Inflammatory macrophage treated with lipopolysaccharide for 4 hours (primary cell): ENCODE measurements around the gene TMEM203.
"Not testable (repeated sequence)": the region's sequence is repeated elsewhere in the genome, so short reads cannot be mapped to it uniquely, and the experiment has no call there.

Source experiments
- DNase-seq: peaks from one replicate; pipeline ENCODE4 v3.0.0-alpha.2; 2020

TMEM203 gene

DNA sequence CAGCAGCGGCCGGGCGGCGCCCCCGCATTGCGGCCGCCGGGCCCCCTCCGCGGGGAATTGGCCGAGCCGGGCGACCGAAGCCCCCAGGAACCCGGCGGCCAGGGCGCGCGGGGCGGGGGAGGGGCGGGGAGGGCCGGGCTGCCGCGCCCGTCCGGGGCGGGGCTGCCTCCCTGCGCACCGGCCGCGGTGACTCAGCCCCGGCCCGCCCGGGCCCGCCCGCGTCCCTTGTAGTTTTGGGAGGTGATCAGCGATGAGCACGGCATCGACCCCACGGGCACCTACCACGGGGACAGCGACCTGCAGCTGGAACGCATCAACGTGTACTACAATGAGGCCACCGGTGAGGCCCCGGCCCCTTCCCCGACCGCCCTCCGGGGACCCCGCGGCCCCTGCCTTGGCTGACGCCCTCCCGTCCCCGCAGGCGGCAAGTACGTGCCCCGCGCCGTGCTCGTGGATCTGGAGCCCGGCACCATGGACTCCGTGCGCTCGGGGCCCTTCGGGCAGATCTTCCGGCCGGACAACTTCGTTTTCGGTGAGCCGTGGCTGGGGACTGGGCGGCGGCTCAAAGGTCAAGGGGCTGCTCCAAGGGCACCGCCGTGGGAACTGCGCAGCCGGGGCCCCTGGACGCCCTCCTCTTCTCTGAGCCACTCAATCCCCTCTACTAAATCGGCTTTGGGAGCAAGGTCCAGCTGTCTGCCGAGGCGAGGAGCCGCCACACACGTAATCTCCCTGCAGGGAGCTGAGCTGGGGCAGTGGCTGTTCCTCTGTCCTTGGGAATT lies 36.2 kb upstream of the TMEM203 start:
- peak; percentile 67 for DNase-seq

DNA sequence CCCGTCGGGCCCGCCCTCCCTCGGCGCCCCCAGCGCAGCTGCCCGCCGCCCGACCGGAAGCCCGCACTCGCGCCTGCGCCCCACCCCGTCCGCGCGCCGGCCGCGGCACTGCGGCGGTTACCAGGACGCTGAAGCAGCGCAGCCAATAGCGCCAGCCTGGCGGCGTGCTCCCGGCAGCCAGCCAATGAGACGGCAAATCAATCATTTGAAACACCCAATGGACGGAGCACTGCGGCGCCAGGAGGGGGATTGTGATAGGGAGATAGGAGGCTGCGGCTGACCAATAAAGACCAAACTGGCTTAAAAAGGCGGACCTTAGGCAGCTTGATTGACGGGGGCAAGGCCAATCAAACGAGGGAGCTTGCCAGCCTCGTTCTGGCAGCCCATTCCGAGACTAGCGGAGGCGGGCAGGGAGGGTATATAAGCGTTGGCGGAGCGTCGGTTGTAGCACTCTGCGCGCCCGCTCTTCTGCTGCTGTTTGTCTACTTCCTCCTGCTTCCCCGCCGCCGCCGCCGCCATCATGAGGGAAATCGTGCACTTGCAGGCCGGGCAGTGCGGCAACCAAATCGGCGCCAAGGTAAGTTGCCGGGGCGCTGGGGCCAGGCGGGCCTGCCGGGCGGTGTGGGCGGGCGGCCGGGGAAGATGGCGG lies 35.5 kb upstream of the TMEM203 start, which contains the start of gene TUBB4B:
Gene TUBB4B (plus strand): TSS at position 447 of the 649 bp plus-strand sequence. CDS start 74 bp downstream, at position 521.
- peak; percentile 100 for DNase-seq

DNA sequence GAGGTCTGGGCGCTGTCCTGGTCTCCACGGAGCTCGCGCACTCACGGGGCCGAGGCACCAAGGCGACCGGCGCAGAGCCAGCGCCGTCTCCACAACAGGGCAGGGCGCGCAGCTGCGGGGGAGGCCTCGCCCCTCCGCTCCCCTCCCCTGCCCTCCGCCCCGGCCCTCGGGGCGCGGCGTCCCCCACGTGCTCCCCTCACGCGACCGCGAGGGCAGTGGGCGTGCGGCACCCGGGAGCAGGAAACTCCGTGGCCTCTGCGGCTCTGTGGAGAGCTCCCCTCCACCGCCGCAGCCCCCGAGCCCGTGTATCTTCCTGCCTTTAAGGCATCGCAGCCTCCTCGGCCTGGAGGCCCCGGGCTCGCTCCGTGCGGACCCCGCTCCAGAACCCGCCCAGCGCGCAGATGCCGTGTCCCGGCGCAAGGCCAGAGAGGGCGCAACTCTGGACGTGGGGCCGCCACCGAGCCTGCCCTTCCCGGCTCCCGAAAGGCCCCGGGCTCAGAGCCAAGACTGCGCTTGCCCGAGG lies 34.9 kb upstream of the TMEM203 start:
- peak; percentile 54 for DNase-seq

DNA sequence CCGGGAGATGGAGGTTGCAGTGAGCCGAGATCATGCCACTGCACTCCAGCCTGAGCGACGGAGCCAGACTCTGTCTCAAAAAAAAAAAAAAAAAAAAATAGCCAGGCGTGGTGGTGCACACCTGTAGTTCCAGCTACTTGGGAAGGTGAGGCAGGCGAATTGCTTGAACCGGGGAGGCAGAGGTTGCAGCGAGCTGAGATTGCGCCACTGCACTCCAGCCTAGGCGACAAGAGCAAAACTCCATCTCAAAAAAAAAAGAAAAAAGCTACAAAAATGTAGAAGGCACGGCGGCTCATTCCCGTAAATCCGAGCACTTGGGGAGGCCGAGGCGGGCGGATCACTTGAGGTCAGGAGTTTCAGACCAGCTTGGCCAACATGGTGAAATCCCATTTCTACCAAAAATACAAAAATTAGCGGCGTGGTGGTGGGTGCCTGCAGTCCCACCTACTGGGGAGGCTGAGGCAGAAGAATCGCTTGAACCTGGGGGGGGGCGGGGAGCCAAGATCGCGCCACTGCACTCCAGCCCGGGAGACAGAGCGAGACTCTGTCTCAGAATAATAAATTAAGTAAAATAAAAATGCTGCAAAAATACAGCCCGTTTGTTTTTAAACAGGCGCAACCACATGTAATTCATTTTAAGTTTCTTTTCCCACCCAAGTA lies 34.2 kb upstream of the TMEM203 start:
- not testable (repeated sequence) for DNase-seq

DNA sequence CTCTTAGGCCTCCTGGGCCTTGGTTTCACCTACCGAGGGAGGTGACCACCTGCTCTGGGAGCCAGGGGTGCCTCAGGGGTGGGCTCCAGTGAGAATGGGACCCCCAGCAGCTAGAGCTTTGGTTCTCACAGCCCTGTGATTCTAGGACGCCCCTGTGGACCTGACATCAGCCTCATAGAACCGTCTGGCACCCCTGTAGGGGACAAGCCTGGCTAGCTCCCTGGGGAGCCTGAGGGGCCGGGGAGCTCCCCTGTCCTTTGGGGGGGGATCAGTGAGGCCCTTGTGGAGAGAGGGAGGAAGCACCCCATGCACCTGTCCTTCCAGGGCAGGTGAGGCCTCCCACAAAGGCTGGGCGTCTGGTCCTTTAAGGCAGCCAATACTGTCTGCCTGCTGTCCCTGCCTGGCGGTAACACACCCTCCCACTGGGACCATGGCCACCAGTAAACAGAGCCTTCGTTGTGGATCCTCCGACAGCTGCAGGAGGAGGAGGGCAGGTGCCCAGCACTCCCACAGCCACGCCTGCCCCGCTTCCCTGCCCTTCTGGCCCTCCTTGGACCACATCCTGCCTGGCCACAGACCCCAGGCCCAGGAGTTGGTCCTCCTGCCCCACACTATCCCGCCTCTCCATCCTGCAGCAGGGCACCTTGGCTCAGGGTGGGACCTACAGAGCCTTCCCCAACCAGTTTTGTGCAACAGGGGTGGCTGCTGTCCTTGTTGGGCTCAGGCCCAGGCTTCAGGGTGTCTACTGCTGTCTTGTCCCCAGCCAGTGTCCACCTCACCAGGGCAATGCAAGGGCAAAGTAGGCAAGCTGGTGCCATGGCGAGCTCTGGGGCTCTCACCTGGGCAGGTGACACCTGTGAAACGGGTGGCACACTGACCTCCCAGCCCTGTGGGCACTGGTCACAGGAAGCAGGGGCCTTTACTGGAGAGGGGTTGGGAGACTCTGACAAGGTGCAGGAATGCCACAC lies 32.6 kb upstream of the TMEM203 start:
- no peak for DNase-seq

DNA sequence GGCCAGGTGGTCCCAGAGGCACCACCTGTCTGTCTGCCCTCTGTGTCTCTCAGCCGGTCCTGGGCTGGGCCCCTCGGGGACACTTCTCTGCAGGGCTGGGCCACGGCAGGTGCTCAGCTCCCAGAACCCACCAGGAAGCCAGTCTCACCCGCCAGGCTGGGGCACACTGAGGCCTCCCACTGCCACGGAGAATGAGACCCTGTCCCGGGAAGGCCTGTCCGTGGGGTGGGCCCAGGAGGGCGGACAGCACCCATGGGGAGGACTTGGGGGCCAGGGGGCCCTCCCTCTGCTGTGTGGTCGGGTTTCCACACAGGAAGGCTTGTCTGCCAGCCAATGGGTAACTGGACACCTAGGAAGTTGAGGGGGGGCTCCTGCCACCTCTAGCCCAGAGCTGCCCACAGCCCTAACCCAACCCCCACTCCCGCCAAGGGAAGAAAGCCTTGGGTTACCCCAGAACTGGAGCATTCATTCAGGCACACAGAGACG lies 31.5 kb upstream of the TMEM203 start:
- no peak for DNase-seq

DNA sequence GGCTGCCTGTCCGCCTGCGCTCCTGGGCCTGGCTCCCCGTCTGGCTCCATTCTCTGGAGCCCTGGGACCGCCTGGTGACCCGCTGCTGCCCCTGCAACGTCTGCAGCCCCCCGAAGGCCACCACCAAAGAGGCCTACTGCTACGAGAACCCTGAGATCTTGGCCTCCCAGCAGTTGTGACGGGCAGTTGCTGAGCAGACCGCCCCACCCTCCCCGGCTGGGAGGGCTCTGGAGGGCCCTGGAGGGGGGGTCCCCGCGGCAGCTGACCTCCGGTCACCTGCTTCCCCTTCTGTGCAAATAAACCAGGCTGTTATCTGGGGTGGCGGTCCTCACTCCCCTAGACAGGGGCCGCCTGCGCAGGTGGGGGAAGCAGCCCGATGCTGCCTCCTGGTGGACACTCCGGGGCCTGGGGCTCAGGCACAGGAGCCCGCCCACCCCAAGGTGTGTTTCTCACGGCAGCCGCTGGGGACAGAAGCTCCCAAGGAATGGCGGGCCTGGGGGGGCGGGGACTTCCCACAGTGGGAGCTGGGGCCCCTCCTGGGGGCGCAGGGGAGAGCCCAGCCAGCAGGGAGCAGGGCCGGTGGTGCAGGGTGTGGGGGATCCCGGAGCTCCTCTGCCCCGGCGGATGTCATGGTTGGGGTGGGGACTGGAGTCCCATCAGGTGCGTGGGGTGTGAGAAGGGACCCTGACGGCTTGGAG lies 30.9 kb upstream of the TMEM203 start:
- peak; percentile 81 for DNase-seq

DNA sequence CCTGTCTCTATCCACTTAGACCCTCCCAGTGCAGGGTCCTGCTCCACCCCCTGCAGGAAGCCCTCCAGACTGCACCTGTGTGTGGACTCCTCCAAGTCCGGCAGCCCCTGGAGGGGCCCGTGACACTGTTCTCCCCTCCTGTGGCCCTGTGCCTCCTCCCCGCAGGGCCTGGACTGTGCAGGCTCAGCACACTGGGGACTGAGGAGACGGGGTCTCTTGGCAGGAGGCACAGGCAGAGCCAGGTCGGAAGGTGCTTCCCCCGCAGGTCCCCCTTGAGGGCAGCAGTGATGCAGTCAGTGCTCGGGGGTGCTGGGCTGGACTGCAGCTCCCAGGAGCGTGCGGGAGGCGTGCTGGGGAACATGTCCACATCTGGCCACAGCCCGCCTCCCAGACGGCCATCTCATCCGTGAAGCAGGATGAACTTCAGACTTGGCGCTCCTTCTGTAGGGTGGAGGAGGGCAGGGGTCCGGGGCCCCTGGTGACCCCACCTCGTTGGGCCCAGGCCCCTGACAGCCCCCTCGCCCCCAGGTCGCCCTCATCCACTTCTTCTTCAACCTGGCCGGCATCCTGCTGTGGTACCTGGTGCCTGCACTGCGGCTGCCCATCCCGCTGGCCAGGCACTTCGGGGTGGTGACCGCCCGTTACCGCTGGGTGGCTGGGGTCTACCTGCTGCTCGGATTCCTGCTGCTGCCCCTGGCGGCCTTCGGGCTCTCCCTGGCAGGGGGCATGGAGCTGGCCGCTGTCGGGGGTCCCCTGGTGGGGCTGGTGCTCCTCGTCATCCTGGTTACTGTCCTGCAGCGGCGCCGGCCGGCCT lies 30.2 kb upstream of the TMEM203 start:
- DNase-seq, result no peak

DNA sequence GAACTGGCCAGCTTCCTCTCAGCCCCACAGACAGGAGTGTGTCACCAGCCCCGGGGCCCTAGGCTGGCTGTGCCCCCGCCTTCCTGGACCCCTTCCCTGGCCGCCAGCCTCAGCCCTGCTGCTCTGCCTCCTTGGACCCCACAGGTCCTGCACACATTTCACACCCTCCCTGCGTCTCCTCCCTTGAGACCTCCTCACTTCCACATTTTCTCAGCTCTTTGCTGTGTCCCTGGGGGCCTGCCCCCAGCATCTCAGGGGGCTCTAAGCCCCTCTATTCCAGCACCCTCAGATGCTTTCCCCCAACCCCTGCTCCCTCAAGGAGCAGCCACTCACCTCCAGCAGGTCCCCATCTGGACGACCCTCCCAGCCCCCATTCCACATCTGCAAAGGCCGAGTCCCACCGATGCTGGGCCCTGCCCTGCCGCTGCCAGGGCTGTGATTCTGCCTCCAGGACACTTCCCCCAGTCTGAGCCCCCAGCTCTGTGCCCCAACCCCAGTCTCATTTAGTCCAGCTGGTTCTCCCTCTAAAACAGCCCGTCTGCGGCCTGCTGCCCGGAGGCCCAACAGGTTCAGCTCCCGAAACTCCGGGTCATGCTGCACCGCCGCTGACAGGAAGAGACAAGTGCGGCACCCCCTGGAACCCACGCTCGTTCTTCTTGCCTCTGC lies 29.4 kb upstream of the TMEM203 start:
- no peak for DNase-seq

DNA sequence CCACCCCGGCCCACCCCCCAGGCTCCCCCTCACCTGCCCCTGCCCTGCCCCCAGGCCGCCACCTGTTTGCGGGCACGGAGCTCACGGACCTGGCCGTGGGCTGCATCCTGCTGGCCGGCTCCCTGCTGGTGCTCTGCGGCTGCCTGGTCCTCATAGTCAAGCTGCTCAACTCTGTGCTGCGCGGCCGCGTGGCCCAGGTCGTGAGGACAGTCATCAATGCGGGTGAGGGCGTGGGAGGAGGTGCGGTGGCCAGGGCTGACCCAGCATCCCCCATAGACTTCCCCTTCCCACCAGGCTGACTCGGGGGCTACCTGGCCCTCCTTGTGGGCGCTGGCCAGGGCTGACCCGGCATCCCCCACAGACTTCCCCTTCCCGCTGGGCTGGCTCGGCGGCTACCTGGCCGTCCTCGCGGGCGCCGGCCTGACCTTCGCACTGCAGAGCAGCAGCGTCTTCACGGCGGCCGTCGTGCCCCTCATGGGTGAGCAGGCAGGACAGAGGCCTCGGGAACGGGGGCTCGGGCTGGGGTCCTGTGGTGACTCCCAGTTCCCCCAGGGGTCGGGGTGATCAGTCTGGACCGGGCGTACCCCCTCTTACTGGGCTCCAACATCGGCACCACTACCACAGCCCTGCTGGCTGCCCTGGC lies 28.7 kb upstream of the TMEM203 start:
- DNase-seq, result no peak

DNA sequence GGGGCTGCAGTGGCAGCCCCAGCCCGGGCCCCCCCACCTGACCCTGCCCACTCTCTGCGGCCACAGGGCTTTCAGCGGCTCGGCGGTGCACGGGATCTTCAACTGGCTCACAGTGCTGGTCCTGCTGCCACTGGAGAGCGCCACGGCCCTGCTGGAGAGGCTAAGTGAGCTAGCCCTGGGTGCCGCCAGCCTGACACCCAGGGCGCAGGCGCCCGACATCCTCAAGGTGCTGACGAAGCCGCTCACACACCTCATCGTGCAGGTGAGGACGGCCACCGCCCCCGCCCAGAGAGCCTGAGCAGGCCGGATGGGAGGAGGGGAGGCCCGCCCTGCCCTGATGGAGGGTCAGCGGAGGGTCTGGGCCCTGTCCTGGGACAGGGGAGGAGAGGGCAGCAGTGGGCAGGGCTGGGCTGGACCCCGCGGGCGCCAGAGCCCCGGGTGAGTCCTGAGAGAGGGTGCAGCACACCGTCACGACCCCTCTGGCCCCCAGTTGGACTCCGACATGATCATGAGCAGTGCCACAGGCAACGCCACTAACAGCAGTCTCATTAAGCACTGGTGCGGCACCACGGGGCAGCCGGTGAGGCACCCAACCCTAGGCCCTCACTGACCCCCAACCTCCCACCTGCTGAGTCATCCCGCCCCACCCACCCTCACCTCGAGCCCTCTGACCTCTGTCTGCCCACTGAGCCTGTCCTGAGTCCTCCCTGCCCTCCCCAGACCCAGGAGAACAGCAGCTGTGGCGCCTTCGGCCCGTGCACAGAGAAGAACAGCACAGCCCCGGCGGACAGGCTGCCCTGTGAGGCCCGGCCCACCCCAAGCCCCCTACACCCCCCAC lies 27.9 kb upstream of the TMEM203 start:
- no peak for DNase-seq

DNA sequence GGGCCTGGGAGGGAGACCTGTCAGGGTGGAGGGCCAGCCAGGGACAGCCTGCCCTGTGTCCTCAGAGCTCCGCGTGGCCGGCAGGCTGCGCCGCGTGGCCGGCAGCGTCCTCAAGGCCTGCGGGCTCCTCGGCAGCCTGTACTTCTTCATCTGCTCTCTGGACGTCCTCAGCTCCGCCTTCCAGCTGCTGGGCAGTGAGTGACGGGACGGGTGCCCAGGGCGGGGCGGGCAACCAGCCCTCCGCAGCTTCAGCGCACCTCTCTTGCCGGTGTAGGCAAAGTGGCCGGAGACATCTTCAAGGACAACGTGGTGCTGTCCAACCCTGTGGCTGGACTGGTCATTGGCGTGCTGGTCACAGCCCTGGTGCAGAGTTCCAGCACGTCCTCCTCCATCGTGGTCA lies 27.1 kb upstream of the TMEM203 start:
- DNase-seq, result no peak

DNA sequence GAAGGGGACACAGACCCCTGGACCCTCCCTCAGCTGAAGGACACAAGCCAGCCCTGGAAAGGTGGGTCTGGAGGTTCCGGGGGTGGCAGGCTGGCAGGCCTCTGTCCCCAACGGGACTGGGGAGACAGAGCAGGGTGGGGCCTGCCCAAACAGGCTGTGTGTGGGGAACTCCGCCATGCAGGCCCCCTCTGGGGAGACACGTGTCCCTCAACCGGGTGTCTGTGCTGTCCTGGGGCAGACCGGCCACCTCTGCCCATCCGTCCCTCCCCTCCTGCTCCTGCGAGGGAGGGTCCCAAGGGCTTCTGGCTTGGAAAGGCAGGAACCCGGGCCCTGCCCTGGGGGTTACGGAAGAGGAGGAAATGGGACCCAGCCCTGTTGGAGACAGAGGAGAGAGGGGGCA lies 26.7 kb upstream of the TMEM203 start:
- DNase-seq, result no peak

DNA sequence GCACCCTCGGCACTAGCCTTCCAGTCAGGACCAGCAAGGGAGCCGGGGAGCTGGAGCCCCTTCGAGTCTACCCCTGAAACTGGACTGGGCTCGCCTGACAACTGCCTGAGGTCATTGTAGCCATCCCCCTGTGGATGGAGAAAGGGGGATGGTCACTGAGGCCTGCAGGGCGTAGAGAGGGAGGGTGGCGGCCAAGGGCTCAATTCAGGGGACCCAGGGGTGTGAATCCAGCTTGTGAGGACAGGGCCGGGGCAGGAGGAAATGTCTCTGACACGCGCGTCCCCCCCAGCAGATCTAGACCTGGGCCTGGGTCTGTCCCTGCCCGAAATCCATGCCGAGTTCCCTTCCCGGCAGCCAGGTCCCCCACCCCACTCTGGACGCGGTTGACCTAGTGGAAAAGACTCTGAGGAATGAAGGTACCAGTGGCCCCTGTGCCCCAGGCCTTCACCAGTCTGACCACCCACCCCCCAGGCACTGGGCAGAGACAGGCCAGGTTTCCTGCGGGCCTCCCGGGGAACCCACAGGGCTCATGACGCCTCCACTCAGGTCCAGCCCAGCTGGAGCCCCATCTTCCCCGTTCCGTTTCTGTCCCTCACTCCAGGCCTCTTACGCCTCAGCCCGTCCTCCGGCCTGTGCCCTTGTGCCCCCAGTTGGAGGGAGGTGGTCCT lies 26.1 kb upstream of the TMEM203 start:
- no peak for DNase-seq

DNA sequence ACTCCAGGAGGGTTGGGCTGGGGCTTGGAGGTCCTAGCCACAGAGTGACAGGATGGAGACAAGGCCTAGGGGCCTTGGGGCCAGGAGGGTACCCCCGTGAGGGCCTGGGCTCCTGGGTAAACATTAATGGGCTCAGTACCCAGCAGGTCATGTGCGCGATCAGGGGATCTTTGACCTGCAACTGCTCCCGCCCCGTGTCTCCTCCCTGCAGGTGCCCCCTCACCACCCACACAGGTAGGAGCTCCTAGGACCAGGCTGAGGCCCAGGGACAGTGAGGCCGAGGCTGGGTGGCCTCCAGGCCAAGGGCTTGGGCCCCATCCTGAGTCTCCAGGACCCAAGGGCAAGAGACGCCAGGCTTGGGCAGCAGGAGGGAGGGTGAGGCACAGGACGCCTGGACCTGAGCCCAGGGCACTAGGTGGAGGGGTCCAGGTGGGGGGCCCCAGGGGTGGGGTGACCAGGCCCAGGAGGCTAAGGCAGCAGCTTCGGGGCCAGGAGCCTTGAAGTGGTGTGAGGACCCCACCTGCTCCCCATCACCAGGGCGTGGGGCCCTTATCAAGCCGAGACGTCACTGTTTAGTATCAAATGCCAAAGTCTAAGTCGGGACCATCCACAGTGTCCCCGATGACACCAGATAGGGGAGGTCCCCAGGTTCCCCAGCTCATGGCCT lies 25.4 kb upstream of the TMEM203 start, which contains the start of gene SLC34A3:
Gene SLC34A3 (plus strand): TSS at position 197 of the 667 bp plus-strand sequence. CDS start 802 bp downstream, outside the sequence.
- DNase-seq, result no peak

DNA sequence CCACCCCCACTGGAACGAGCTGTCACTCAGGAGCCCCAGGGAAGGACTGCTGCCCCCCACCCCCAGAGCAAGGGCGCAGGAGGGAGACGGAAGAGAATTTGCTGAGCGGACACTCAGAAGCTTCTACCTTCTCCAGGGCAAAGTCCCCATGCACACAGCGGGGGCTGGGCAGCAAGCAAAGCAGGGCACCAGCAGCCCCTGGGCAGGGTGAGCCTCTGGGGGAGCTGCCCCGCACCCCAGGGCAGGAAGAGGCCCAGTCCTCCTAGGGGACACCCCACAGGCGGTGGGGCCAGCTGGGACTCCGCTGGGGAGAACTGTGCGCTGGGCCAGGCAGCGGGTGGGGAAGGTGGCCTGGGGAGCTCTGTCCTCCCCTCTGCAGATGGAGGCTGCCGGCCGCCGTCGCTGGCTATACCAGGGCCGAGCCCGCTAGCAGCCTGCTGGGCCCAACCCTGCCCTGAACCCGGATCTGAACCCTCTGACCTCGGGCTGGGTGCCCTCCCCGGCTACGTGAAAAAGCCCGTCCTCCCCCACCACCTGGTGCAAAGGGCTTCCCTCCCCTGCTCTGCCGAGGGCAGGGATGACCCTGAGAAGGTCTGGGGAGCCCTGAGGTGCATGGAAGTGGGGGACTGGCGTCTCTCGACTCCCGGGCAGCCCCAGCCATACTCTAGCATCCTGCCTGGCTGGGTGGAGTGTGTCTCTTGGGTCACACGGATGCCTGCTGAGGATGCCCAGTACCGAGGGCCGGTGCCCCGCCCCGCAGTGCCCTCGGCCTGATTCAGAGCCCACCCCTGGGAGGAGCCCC lies 24.7 kb upstream of the TMEM203 start:
- DNase-seq, result no peak
